Hepatocyte (in vitro differentiated cells): ENCODE measurements around the gene OSBPL10.

Source experiments
- CTCF ChIP-seq: fragments of 200-600 bp; sonication (generic); IDR thresholded peaks from 2 replicates; pipeline ENCODE4 v1.5.1; 2016; ENCODE audit warnings: antibody characterized with exemption, mild to moderate bottlenecking; ENCODE audit not compliant: poor library complexity
- EZH2 ChIP-seq: fragments of 200-600 bp; sonication (generic); IDR thresholded peaks from 2 replicates; pipeline ENCODE4 v1.6.1; 2016; ENCODE audit warnings: antibody characterized with exemption, mild to moderate bottlenecking, borderline replicate concordance
- EZH2phosphoT487 ChIP-seq: fragments of 200-600 bp; sonication (generic); IDR thresholded peaks from one replicate; pipeline ENCODE4 v1.6.1; 2018; ENCODE audit warnings: antibody characterized with exemption, mild to moderate bottlenecking, low read depth, moderate library complexity; ENCODE audit not compliant: unreplicated experiment, severe bottlenecking

GRCh38 chr3:31772758-31773473, 208.1 kb downstream of the OSBPL10 start:
- TF ChIP-seq EZH2 = no peak
- no peak for TF ChIP-seq CTCF
- TF ChIP-seq EZH2phosphoT487 = no peak
